ENCODE results near the gene CD38.
A peak's percentile ranks its signal among the peaks of the same experiment; 100 is the strongest.

The CD38 gene

GRCh38 chr4:15868111-15868510 is 90.0 kb downstream of the CD38 start:
- Histone ChIP-seq H3K9me3 (ENCODE audit: control insufficient read depth, insufficient read depth, low read length) (no peaks in the 10 kb centered on the region), H3K36me3 (ENCODE audit: control insufficient read depth, insufficient read depth, low read length) (no peaks in the 10 kb centered on the region), H3K27me3 (ENCODE audit: control insufficient read depth, insufficient read depth, low read length) (no peaks in the 10 kb centered on the region), H3K27ac (ENCODE audit: low read length) (no peak overlapping the region), H3K4me1 (ENCODE audit: control insufficient read depth, insufficient read depth, low read length) (no peaks in the 10 kb centered on the region), H3K4me3 (ENCODE audit: low read length) (no peak overlapping the region)
- DNase-seq (ENCODE audit: low read depth, low spot score) = no peak
- no CpG with 5 or more reads among the region's 3 CpGs for WGBS (ENCODE audit: insufficient coverage, insufficient read length)

DNA sequence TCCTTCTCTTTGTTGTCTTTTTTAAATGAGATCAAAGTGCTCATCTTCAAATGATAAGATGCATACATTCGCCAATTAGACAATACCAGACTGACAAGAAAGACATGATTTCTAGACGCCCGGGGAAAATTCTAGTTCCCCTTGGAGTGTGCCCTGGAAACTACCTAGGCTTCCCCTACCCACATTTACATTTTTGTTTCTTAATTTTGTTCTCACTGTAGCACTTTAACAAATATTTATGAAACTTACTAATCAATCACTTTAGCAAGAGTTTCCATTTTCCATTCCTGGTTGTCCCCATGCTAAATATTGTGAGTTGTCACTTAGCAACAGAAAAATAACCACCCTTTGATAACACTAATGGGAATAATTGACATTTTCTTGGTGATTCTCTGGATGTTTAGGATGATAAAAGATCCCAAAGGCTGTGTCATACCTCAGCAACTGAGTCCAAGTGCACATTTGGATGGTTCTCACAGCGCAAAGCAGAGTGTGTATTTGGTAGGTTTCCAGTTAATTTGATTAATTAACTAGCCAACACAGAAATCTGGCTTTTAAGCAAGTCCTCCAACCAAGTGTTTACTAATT is 90.8 kb downstream of the CD38 start:
- WGBS (ENCODE audit: insufficient coverage, insufficient read length) = no CpG with 5 or more reads among the region's 4 CpGs

GRCh38 chr4:15870079-15870478 is 92.0 kb downstream of the CD38 start:
- Histone ChIP-seq H3K36me3 (ENCODE audit: control insufficient read depth, insufficient read depth, low read length) (no peaks in the 10 kb centered on the region), H3K4me3 (ENCODE audit: low read length) (no peak overlapping the region), H3K9me3 (ENCODE audit: control insufficient read depth, insufficient read depth, low read length) (no peaks in the 10 kb centered on the region; the same call in 1 of the 2 replicates), H3K27me3 (ENCODE audit: control insufficient read depth, insufficient read depth, low read length) (no peaks in the 10 kb centered on the region), H3K4me1 (ENCODE audit: control insufficient read depth, insufficient read depth, low read length) (no peaks in the 10 kb centered on the region), H3K27ac (ENCODE audit: low read length) (no peak overlapping the region)
- WGBS (ENCODE audit: insufficient coverage, insufficient read length) = no CpG with 5 or more reads among the region's 7 CpGs
- no peak for DNase-seq (ENCODE audit: low read depth, low spot score)

More for the DNA sequence above, 90.8 kb downstream of the CD38 start:
- H3K9me3 ChIP-seq (ENCODE audit: control insufficient read depth, insufficient read depth, low read length) = no peaks in the 10 kb centered on the region; the same call in 1 of the 2 replicates
- no peak for DNase-seq (ENCODE audit: low read depth, low spot score)
- H3K4me1 ChIP-seq (ENCODE audit: control insufficient read depth, insufficient read depth, low read length) = no peaks in the 10 kb centered on the region
- no peaks in the 10 kb centered on the region for H3K27me3 ChIP-seq (ENCODE audit: control insufficient read depth, insufficient read depth, low read length)
- no peak overlapping the region for H3K27ac ChIP-seq (ENCODE audit: low read length)
- H3K4me3 ChIP-seq (ENCODE audit: low read length) = no peak overlapping the region
- no peaks in the 10 kb centered on the region for H3K36me3 ChIP-seq (ENCODE audit: control insufficient read depth, insufficient read depth, low read length)

GRCh38 chr4:15870921-15871664 is 93.0 kb downstream of the CD38 start:
- Histone ChIP-seq H3K27me3 (ENCODE audit: control insufficient read depth, insufficient read depth, low read length) (no peaks in the 10 kb centered on the region), H3K9me3 (ENCODE audit: control insufficient read depth, insufficient read depth, low read length) (no peaks in the 10 kb centered on the region; the same call in 1 of the 2 replicates), H3K36me3 (ENCODE audit: control insufficient read depth, insufficient read depth, low read length) (no peaks in the 10 kb centered on the region), H3K4me1 (ENCODE audit: control insufficient read depth, insufficient read depth, low read length) (no peaks in the 10 kb centered on the region), H3K27ac (ENCODE audit: low read length) (no peak overlapping the region), H3K4me3 (ENCODE audit: low read length) (no peak overlapping the region)
- WGBS (ENCODE audit: insufficient coverage, insufficient read length) = no CpG with 5 or more reads among the region's 4 CpGs
- DNase-seq (ENCODE audit: low read depth, low spot score) = no peak

DNA sequence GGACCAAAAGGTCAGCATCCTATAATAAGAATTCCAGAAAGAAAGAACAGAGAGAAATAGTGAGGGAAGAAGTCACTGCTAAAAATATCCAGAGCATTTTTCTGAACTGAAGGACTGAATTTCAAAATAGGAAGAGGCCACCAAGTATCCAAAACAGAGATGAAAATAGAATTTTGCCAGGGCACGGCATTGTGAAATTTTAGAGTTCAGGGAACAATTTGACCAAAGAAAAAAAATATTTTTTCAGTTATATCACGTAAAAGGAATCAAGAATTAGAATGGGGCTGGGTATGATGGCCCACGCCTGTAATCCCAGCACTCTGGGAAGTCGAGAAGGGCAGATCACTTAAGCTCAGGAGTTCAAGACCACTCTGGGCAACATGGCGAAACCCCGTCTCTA is 95.0 kb downstream of the CD38 start:
- H3K4me1 ChIP-seq (ENCODE audit: control insufficient read depth, insufficient read depth, low read length) = no peaks in the 10 kb centered on the region
- no peaks in the 10 kb centered on the region; the same call in 1 of the 2 replicates for H3K9me3 ChIP-seq (ENCODE audit: control insufficient read depth, insufficient read depth, low read length)
- no CpG with 5 or more reads among the region's 6 CpGs for WGBS (ENCODE audit: insufficient coverage, insufficient read length)
- H3K36me3 ChIP-seq (ENCODE audit: control insufficient read depth, insufficient read depth, low read length) = no peaks in the 10 kb centered on the region
- no peak for DNase-seq (ENCODE audit: low read depth, low spot score)
- H3K27ac ChIP-seq (ENCODE audit: low read length) = no peak overlapping the region
- H3K27me3 ChIP-seq (ENCODE audit: control insufficient read depth, insufficient read depth, low read length) = no peaks in the 10 kb centered on the region
- H3K4me3 ChIP-seq (ENCODE audit: low read length) = no peak overlapping the region

DNA sequence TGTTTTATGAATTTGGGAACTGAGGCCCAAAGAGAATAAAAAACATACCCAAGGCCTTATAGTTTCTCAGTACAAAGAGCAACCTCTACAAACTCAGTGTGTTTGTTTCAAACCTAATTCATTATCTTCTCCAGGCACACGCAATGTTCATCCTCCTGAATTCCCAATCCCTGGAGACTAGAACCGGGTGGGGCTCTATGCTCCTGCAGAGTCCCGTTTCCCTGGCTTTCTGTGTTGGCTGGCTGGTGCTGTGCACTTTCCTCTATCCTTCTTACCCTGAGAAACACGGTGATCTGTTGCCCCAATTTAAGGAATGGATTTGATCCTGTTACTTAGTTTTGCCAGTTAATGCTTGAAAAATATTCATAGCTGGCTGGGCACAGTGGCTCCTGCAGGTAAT is 96.5 kb downstream of the CD38 start:
- Histone ChIP-seq H3K4me3 (ENCODE audit: low read length) (no peak overlapping the region), H3K9me3 (ENCODE audit: control insufficient read depth, insufficient read depth, low read length) (no peaks in the 10 kb centered on the region; the same call in 1 of the 2 replicates), H3K27me3 (ENCODE audit: control insufficient read depth, insufficient read depth, low read length) (no peaks in the 10 kb centered on the region), H3K36me3 (ENCODE audit: control insufficient read depth, insufficient read depth, low read length) (no peaks in the 10 kb centered on the region), H3K27ac (ENCODE audit: low read length) (no peak overlapping the region), H3K4me1 (ENCODE audit: control insufficient read depth, insufficient read depth, low read length) (no peaks in the 10 kb centered on the region)
- DNase-seq (ENCODE audit: low read depth, low spot score) = no peak
- WGBS (ENCODE audit: insufficient coverage, insufficient read length) = no CpG with 5 or more reads among the region's 4 CpGs

DNA sequence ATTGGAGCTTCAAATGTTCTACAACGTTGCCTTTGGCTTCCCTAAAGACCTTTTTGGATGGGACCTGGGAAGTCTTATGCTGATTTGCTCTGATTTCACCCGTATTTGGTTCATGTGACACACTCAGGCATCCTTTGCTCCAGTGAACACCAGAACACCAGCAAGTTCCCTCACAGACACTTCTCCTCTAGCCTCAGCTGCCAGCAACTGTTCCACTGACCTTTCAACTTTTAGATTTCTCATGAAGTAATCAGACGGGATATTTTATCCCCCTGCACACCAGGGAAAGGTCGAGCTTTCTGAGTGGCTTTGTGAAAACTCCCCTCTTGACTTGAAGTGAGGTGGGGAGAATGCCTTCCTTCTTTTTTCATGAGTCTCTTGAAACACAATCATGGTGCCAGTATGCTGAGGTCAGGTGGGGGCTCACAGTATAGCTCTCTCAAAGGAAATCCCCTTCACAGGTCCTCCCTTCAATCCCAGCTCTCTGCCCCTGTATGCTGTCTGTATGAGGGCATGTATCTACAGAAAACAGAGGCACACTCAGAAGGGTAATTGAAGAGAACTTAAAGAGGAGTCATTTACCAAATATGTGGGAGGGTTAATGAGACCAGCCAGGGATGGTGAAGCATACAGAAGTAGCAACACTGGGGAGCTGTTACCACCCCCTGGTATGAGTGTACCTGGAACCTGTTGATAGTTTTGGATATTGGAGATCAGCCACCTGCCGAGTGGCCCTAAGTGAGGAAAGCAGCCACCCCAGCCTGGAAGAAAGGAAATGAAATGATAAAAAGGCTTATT is 97.7 kb downstream of the CD38 start:
- H3K4me1 ChIP-seq (ENCODE audit: control insufficient read depth, insufficient read depth, low read length) = no peaks in the 10 kb centered on the region
- H3K9me3 ChIP-seq (ENCODE audit: control insufficient read depth, insufficient read depth, low read length) = no peaks in the 10 kb centered on the region; the same call in 1 of the 2 replicates
- no peak for DNase-seq (ENCODE audit: low read depth, low spot score)
- H3K36me3 ChIP-seq (ENCODE audit: control insufficient read depth, insufficient read depth, low read length) = no peaks in the 10 kb centered on the region
- H3K27me3 ChIP-seq (ENCODE audit: control insufficient read depth, insufficient read depth, low read length) = no peaks in the 10 kb centered on the region
- WGBS (ENCODE audit: insufficient coverage, insufficient read length) = no CpG with 5 or more reads among the region's 5 CpGs
- H3K27ac ChIP-seq (ENCODE audit: low read length) = no peak overlapping the region
- H3K4me3 ChIP-seq (ENCODE audit: low read length) = no peak overlapping the region

DNA sequence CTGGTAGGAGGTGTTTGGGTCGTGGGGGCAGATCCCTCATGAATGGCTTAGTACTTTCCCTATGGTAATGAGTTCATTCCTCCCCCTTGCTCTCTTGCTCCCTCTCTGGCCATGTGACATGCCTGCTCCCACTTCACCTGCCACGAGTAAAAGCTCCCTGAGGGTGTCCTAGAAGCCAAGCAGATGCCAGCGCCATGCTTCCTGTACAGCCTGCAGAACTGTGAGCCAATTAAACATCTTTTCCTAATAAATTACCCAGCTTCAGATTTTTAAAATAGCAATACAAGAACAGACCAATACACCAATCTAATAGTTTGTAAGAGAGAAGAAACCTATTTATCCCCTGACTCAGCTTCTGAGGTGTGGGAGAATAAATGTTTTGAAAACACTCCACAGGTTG is 99.9 kb downstream of the CD38 start:
- no CpG with 5 or more reads among the region's 3 CpGs for WGBS (ENCODE audit: insufficient coverage, insufficient read length)
- H3K4me3 ChIP-seq (ENCODE audit: low read length) = no peak overlapping the region

DNA sequence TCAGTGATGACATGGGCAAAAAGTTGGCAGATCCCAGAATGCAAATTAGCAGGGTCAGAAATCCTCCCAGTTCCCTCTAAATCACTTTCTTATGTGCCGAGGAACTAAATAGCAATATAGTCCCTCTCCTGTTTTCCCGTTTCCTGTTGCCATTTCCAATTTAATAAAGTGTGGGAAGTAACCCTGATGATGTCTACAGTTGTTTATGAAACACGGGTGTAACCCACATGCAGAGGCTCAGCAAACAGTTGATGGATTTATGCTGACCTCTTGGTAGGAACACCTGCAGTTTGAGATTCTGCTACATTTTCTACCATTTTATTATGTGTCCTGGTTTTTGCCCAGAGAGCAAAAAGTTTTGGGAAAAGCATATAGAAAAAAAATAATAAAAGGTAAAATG is 103.7 kb downstream of the CD38 start:
- Histone ChIP-seq H3K27ac (ENCODE audit: low read length) (no peak overlapping the region), H3K4me1 (ENCODE audit: control insufficient read depth, insufficient read depth, low read length) (no peaks in the 10 kb centered on the region), H3K27me3 (ENCODE audit: control insufficient read depth, insufficient read depth, low read length) (no peaks in the 10 kb centered on the region), H3K4me3 (ENCODE audit: low read length) (no peak overlapping the region), H3K36me3 (ENCODE audit: control insufficient read depth, insufficient read depth, low read length) (no peaks in the 10 kb centered on the region), H3K9me3 (ENCODE audit: control insufficient read depth, insufficient read depth, low read length) (no peaks in the 10 kb centered on the region)
- DNase-seq (ENCODE audit: low read depth, low spot score) = no peak
- no CpG with 5 or more reads among the region's 3 CpGs for WGBS (ENCODE audit: insufficient coverage, insufficient read length)

More for the DNA sequence above, 99.9 kb downstream of the CD38 start:
- no peaks in the 10 kb centered on the region for H3K27me3 ChIP-seq (ENCODE audit: control insufficient read depth, insufficient read depth, low read length)
- H3K9me3 ChIP-seq (ENCODE audit: control insufficient read depth, insufficient read depth, low read length) = no peaks in the 10 kb centered on the region; the same call in 1 of the 2 replicates
- no peak for DNase-seq (ENCODE audit: low read depth, low spot score)
- no peak overlapping the region for H3K27ac ChIP-seq (ENCODE audit: low read length)
- no peaks in the 10 kb centered on the region for H3K4me1 ChIP-seq (ENCODE audit: control insufficient read depth, insufficient read depth, low read length)
- no peaks in the 10 kb centered on the region for H3K36me3 ChIP-seq (ENCODE audit: control insufficient read depth, insufficient read depth, low read length)

GRCh38 chr4:15882675-15883086 is 104.6 kb downstream of the CD38 start:
- no peak overlapping the region for H3K27ac ChIP-seq (ENCODE audit: low read length)
- H3K9me3 ChIP-seq (ENCODE audit: control insufficient read depth, insufficient read depth, low read length) = no peaks in the 10 kb centered on the region
- no CpG with 5 or more reads among the region's 1 CpG for WGBS (ENCODE audit: insufficient coverage, insufficient read length)
- H3K36me3 ChIP-seq (ENCODE audit: control insufficient read depth, insufficient read depth, low read length) = no peaks in the 10 kb centered on the region
- H3K4me3 ChIP-seq (ENCODE audit: low read length) = no peak overlapping the region
- H3K27me3 ChIP-seq (ENCODE audit: control insufficient read depth, insufficient read depth, low read length) = no peaks in the 10 kb centered on the region
- DNase-seq (ENCODE audit: low read depth, low spot score) = peak; percentile 63
- no peaks in the 10 kb centered on the region for H3K4me1 ChIP-seq (ENCODE audit: control insufficient read depth, insufficient read depth, low read length)
